ENCODE results near the gene PHC2.

Gene PHC2

DNA sequence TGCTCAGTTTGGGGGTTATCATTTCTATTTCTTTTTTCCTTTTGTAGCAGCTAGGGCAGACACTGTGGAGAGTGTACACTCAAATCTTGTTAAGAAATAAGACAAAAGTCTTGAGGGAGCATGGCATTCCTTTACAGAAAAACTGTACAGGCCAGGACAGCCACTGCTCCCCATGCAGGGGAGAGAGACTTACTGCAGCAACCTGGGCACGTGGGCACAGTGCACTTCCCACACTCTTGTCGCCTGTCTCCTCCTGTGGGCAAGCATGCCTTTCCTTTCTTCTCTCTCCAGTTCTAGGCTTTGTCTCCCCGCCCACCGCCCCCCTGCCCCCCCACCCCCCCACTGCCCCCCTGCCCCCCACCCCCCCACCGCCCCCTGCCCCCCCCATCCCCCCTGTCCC lies 51.9 kb downstream of the PHC2 start:
- no peaks in the 10 kb centered on the region for H3K27me3 ChIP-seq (replicated peaks; ENCODE audit: insufficient read depth, low read length)
- no peak overlapping the region for H3K27ac ChIP-seq (ENCODE audit: low read length)
- no peak overlapping the region for H3K9ac ChIP-seq (ENCODE audit: low read length)
- H3F3A ChIP-seq (ENCODE audit: insufficient read depth, low read length) = no peaks in the 10 kb centered on the region
- DNase-seq = no peak
- no peaks in the 10 kb centered on the region for H3K9me2 ChIP-seq (replicated peaks; ENCODE audit: insufficient read depth, low read length)
- no peaks in the 10 kb centered on the region for H4K20me1 ChIP-seq (ENCODE audit: insufficient read depth, low read length)
- H3K79me2 ChIP-seq (ENCODE audit: low read length) = no peaks in the 10 kb centered on the region
- no peaks in the 10 kb centered on the region for H3K4me1 ChIP-seq (ENCODE audit: low read length)
- H2AFZ ChIP-seq (ENCODE audit: low read length) = no peak overlapping the region
- no peak for TF ChIP-seq EZH2phosphoT487 (IDR thresholded peaks at IDR 0.05; ENCODE audit: low read length)
- TF ChIP-seq EZH2 (optimal IDR thresholded peaks at IDR 0.05; ENCODE audit: low read depth, low read length) = no peak
- TF ChIP-seq, protein P1, sequence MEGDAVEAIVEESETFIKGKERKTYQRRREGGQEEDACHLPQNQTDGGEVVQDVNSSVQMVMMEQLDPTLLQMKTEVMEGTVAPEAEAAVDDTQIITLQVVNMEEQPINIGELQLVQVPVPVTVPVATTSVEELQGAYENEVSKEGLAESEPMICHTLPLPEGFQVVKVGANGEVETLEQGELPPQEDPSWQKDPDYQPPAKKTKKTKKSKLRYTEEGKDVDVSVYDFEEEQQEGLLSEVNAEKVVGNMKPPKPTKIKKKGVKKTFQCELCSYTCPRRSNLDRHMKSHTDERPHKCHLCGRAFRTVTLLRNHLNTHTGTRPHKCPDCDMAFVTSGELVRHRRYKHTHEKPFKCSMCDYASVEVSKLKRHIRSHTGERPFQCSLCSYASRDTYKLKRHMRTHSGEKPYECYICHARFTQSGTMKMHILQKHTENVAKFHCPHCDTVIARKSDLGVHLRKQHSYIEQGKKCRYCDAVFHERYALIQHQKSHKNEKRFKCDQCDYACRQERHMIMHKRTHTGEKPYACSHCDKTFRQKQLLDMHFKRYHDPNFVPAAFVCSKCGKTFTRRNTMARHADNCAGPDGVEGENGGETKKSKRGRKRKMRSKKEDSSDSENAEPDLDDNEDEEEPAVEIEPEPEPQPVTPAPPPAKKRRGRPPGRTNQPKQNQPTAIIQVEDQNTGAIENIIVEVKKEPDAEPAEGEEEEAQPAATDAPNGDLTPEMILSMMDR (IDR thresholded peaks at IDR 0.05; ENCODE audit: low read length) = no peak
- no peak overlapping the region for H3K4me2 ChIP-seq (ENCODE audit: low read depth, low read length)
- H3K9me3 ChIP-seq (replicated peaks; ENCODE audit: insufficient read depth, low read length) = no peaks in the 10 kb centered on the region
- no peak overlapping the region for H3K4me3 ChIP-seq (ENCODE audit: low read length)
- H3K36me3 ChIP-seq (replicated peaks; ENCODE audit: insufficient read depth, low read length) = no peaks in the 10 kb centered on the region

DNA sequence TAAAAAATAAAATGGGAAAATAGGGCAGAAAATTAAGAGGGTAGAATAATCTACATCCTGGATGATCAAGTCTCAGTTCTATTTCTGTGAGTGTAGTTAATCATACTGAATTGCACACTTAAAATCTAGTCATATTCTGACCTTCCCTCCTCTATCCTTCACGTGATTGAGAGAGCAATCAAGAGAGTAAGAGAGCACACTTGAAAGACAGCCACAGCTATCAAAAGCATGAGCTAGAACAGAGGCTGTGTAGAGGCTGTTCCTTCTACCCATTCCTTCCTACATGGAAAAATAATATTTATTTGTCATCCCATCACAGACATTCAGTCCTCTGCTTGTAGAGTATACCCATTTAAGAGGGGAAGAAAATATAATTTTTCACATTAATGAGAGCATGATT lies 52.4 kb downstream of the PHC2 start:
- H3K9ac ChIP-seq (ENCODE audit: low read length) = no peak overlapping the region
- no peak for TF ChIP-seq EZH2 (optimal IDR thresholded peaks at IDR 0.05; ENCODE audit: low read depth, low read length)
- TF ChIP-seq EZH2phosphoT487 (IDR thresholded peaks at IDR 0.05; ENCODE audit: low read length) = no peak
- TF ChIP-seq, protein P1 (IDR thresholded peaks at IDR 0.05; ENCODE audit: low read length) = no peak
- no peaks in the 10 kb centered on the region for H3K36me3 ChIP-seq (replicated peaks; ENCODE audit: insufficient read depth, low read length)
- no peak overlapping the region for H3K27ac ChIP-seq (ENCODE audit: low read length)
- no peaks in the 10 kb centered on the region for H3K4me1 ChIP-seq (ENCODE audit: low read length)
- H3K79me2 ChIP-seq (ENCODE audit: low read length) = no peaks in the 10 kb centered on the region
- H3K4me3 ChIP-seq (ENCODE audit: low read length) = no peak overlapping the region
- H3K4me2 ChIP-seq (ENCODE audit: low read depth, low read length) = no peak overlapping the region
- H3K27me3 ChIP-seq (replicated peaks; ENCODE audit: insufficient read depth, low read length) = no peaks in the 10 kb centered on the region
- H2AFZ ChIP-seq (ENCODE audit: low read length) = no peak overlapping the region
- no peaks in the 10 kb centered on the region for H3K9me3 ChIP-seq (replicated peaks; ENCODE audit: insufficient read depth, low read length)
- no peak for DNase-seq
- H3K9me2 ChIP-seq (replicated peaks; ENCODE audit: insufficient read depth, low read length) = no peaks in the 10 kb centered on the region
- H3F3A ChIP-seq (ENCODE audit: insufficient read depth, low read length) = no peaks in the 10 kb centered on the region
- no peaks in the 10 kb centered on the region for H4K20me1 ChIP-seq (ENCODE audit: insufficient read depth, low read length)

DNA sequence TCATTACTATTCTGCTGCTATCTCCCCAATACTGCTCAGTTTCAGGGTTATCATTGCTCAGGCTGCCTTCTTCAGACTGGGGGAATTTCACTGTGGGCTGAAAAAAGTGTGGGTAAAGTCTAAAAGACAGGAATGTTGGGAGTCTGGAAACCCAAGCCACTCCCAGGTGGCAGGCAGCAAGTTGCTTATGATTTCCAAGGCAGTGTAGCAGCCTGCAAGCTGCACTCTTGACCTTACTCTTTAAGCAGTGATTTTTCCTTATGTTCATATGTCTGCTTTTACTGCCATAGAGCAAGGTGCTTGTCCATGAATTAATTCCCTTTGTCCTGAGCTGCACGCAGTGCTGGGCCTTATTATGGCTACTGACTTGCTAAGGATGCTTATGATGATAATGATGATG lies 53.1 kb downstream of the PHC2 start:
- H3K27me3 ChIP-seq (replicated peaks; ENCODE audit: insufficient read depth, low read length) = no peaks in the 10 kb centered on the region
- H3K79me2 ChIP-seq (ENCODE audit: low read length) = no peaks in the 10 kb centered on the region
- no peaks in the 10 kb centered on the region for H3K9me3 ChIP-seq (replicated peaks; ENCODE audit: insufficient read depth, low read length)
- no peak overlapping the region for H3K27ac ChIP-seq (ENCODE audit: low read length)
- no peak overlapping the region for H3K4me2 ChIP-seq (ENCODE audit: low read depth, low read length)
- TF ChIP-seq, protein P1 (IDR thresholded peaks at IDR 0.05; ENCODE audit: low read length) = no peak
- TF ChIP-seq EZH2phosphoT487 (IDR thresholded peaks at IDR 0.05; ENCODE audit: low read length) = no peak
- TF ChIP-seq EZH2 (optimal IDR thresholded peaks at IDR 0.05; ENCODE audit: low read depth, low read length) = no peak
- H3K9me2 ChIP-seq (replicated peaks; ENCODE audit: insufficient read depth, low read length) = no peaks in the 10 kb centered on the region
- H2AFZ ChIP-seq (ENCODE audit: low read length) = no peak overlapping the region
- H3K4me3 ChIP-seq (ENCODE audit: low read length) = no peak overlapping the region
- H3K9ac ChIP-seq (ENCODE audit: low read length) = no peak overlapping the region
- no peaks in the 10 kb centered on the region for H3F3A ChIP-seq (ENCODE audit: insufficient read depth, low read length)
- no peaks in the 10 kb centered on the region for H3K36me3 ChIP-seq (replicated peaks; ENCODE audit: insufficient read depth, low read length)
- DNase-seq = no peak
- no peaks in the 10 kb centered on the region for H4K20me1 ChIP-seq (ENCODE audit: insufficient read depth, low read length)
- H3K4me1 ChIP-seq (ENCODE audit: low read length) = no peaks in the 10 kb centered on the region
